PFSK-1 (cell line): ENCODE results near the gene DIMT1.

Experiments used
- FOXP2 ChIP-seq: optimal IDR thresholded peaks from 2 replicates; pipeline ENCODE3; 2011; ENCODE audit warnings: borderline replicate concordance, control low read depth, inconsistent platforms; ENCODE audit not compliant: insufficient read depth; ENCODE audit errors: extremely low read length, extremely low read depth
- POLR2AphosphoS5 ChIP-seq: IDR thresholded peaks from 2 replicates; pipeline ENCODE4 v1.6.1; 2012; ENCODE audit warnings: low read depth, mild to moderate bottlenecking, control low read depth, low read length, moderate library complexity
- SIN3A ChIP-seq: IDR thresholded peaks from 2 replicates; pipeline ENCODE4 v1.6.1; 2012; ENCODE audit warnings: mild to moderate bottlenecking, low read length, moderate library complexity, borderline replicate concordance; ENCODE audit not compliant: insufficient read depth
- TAF1 ChIP-seq: IDR thresholded peaks from 2 replicates; pipeline ENCODE4 v1.6.1; 2012; ENCODE audit warnings: low read length, control low read depth, borderline replicate concordance; ENCODE audit not compliant: insufficient read depth
- TF ChIP-seq, protein P1 (sequence below), 2 experiments: IDR thresholded peaks; 2 replicates each; pipeline versions ENCODE4 v1.6.1 to v1.8.0; 2011 to 2012; ENCODE audit warnings: low read depth in 2 of 2, low read length in 2 of 2, control low read depth in 1 of 2, inconsistent platforms in 1 of 2, mild to moderate bottlenecking in 1 of 2, moderate library complexity in 1 of 2; ENCODE audit not compliant: insufficient read depth in 1 of 2

The DIMT1 gene

DNA sequence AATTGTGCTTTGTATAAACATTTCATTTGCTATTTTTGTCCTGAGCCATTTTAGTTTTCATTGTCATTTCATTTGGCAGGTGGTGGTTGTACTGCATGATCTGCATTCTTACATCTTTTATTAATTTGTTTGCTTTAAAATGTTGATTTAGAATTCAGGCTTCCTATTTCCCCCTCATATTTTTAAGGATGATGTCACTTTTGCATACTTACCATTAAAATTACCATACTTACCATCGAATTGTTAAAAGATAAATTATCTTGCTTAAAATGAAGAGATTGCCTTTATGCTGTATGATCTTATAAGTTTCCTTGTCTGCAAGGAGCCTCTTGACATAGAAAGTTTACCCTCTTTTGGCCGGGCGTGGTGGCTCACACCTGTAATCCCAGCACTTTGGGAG, 31.1 kb downstream of the DIMT1 start:
- TF ChIP-seq FOXP2: no peak
- no peak for TF ChIP-seq SIN3A

DNA sequence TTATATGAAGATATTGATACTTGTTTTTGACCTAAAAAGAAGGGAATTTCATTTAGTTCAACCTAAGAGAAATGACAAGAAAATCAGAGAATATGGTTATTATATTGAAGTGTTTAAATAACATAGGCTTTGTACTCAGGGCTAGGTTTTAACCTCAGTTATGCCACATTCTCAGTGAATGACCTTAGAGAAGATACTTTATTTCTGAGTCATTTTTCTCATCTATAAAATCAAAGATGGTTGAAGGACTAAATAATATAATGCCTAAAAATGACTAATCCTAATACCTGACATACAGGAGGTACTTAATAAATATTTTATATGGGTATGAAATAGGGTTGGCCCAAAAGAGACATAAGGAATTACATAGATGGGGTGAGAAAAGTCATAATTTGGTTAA, 32.3 kb downstream of the DIMT1 start:
- TF ChIP-seq SIN3A: no peak
- no peak for TF ChIP-seq POLR2AphosphoS5
- TF ChIP-seq FOXP2: no peak
- TF ChIP-seq TAF1: no peak
- TF ChIP-seq, protein P1, sequence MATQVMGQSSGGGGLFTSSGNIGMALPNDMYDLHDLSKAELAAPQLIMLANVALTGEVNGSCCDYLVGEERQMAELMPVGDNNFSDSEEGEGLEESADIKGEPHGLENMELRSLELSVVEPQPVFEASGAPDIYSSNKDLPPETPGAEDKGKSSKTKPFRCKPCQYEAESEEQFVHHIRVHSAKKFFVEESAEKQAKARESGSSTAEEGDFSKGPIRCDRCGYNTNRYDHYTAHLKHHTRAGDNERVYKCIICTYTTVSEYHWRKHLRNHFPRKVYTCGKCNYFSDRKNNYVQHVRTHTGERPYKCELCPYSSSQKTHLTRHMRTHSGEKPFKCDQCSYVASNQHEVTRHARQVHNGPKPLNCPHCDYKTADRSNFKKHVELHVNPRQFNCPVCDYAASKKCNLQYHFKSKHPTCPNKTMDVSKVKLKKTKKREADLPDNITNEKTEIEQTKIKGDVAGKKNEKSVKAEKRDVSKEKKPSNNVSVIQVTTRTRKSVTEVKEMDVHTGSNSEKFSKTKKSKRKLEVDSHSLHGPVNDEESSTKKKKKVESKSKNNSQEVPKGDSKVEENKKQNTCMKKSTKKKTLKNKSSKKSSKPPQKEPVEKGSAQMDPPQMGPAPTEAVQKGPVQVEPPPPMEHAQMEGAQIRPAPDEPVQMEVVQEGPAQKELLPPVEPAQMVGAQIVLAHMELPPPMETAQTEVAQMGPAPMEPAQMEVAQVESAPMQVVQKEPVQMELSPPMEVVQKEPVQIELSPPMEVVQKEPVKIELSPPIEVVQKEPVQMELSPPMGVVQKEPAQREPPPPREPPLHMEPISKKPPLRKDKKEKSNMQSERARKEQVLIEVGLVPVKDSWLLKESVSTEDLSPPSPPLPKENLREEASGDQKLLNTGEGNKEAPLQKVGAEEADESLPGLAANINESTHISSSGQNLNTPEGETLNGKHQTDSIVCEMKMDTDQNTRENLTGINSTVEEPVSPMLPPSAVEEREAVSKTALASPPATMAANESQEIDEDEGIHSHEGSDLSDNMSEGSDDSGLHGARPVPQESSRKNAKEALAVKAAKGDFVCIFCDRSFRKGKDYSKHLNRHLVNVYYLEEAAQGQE (IDR thresholded peaks at IDR 0.05; ENCODE audit: insufficient read depth in 1 of 2, low read depth in 2 of 2, low read length in 2 of 2): no peak

DNA sequence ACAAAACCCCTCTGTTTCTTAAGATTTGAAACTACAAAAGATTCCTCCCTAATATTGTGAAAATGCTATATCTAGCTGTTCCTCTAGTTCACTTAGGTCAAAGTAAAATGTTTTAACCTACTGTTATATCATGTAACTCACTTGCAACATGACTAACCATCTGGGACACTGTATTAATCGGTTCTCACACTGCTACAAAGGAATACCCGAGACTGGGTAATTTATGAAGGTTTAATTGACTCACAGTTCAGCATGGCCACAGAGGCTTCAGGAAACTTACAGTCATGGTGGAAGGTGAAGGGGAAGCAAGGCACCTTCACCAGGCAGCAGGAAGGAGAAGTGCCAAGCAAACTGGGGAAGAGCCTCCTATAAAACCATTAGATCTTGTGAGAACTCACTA, 34.7 kb downstream of the DIMT1 start:
- TF ChIP-seq, protein P1 (IDR thresholded peaks at IDR 0.05; ENCODE audit: insufficient read depth in 1 of 2, low read depth in 2 of 2, low read length in 2 of 2): no peak
- TF ChIP-seq TAF1 (no peak), POLR2AphosphoS5 (no peak), FOXP2 (no peak), SIN3A (no peak)

DNA sequence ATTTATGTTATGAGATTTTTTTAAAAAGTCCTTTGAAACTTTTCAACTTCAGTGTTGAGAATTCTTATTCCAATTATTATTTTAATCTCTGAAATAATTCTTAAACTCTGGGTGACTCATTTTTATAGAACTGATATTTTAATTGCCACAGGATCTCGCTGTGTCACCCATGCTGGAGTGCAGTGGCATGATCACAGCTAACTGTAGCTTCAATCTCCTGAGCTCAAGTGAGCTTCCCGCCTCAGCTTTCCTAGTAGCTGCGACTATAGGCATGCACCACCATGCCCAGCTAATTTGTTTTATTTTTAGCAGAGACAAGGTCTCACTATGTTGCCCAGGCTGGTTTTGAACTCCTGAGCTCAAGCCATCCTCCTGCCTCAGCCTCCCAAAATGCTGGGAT, 41.0 kb downstream of the DIMT1 start:
- no peak for TF ChIP-seq SIN3A
- TF ChIP-seq FOXP2: no peak
- TF ChIP-seq, protein P1 (IDR thresholded peaks at IDR 0.05; ENCODE audit: insufficient read depth in 1 of 2, low read depth in 2 of 2, low read length in 2 of 2): no peak
- no peak for TF ChIP-seq TAF1
- TF ChIP-seq POLR2AphosphoS5: no peak

DNA sequence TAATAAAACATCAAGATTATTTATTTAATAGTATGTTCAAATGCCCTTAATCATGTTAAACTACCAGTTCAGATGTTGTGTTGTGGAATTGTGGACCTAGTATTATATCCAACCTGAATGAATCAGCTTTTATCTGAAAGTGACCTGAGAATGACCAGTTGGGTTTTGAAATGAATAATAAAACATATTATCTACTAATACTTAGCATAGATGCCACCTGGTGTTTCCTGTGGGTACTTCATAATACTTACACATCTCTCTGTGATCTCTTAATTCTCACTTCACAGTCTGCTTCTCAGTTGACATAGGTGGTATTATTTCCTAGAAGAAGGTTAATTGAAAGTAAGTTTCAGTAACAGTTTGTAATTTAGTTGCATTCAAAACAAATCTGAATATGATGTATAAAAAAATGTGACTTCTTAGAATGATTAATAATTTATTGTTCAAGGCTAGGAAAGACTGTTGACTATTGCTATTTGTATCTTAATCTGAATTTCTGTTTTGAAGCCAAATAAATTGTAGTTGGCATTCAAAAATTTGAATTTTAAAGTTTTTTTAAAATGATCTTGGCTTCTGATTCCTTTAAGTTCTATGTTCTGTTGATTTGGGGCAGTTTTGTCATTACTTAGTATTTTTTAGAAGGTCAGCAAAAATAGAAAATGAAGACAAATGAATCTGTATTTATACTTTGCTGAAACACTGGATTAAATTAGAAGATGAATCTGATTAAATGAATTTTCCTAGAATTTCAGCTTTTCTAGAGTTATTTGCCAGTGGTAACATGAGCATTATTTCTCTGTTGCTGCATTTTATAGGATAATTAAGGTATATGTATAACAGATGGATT, 49.5 kb downstream of the DIMT1 start:
- no peak for TF ChIP-seq POLR2AphosphoS5
- no peak for TF ChIP-seq FOXP2
- TF ChIP-seq, protein P1 (IDR thresholded peaks at IDR 0.05; ENCODE audit: insufficient read depth in 1 of 2, low read depth in 2 of 2, low read length in 2 of 2): no peak
- TF ChIP-seq SIN3A: no peak
- TF ChIP-seq TAF1: no peak
